G401.6 (cell line): ENCODE measurements around the gene CP.
"Not testable (repeated sequence)": the region's sequence is repeated elsewhere in the genome, so short reads cannot be mapped to it uniquely, and the experiment has no call there.

Experiments used
- FAIRE-seq: peaks from 2 replicates; lab custom pipeline; 2012; peaks lifted over from hg19 to GRCh38; lab: Jason Lieb, UNC

Gene CP

DNA sequence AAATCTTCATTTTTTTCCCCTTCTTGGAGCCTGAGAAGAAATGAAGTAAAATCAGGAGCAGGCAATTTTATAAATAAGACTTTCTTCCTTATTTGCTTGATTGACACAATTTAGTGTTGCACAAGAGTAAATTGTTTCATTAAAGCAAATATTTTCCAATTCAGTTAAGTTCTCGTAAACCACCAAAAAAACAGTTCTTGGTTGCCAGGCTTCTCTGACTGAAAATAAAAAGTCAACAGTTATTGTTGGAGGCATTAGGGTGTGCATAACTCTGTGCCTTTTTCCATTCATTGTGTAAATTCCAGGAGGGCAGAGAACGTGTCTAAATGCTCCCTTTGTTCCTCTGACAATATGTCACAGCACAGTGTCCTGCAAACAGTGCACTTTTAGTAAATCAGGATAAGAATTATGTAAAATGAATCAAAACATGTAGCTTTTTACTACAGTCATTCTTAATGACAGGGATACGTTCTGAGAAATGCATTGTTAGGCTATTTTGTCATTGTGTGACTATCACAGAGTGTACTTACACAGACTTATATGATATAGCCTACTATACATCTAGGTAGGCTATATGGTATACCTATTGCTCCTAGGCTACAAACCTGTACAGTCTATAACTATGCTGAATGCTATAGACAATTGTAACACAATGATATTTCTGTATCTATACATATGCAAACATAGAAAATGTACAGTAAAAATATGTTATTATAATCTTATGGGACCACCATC, at the start of gene CP:
Gene CP, minus strand, starts transcription at position 47 of the 735 bp plus-strand sequence. Its CDS starts 37 bp downstream, at position 10.
- peak; percentile 64 for FAIRE-seq

DNA sequence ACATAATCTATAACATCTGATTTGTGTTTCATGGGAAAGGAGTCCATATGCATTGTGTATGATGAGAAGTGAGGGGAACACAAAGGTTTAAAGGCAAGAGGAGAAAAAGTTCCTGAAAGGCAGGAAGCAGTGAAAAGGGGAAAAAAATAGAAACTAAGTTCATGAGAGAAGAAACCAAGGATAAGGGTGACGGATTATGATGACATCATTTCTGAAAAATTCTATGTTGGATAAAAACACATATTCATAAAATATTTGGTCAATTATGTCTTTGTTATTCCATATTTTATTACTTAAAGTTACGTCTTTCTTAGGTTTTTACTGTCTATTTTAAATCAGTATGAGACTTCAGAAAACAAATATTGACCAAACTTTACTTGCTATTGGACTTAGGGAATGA, 48.6 kb upstream of the CP start:
- peak; percentile 13 for FAIRE-seq

DNA sequence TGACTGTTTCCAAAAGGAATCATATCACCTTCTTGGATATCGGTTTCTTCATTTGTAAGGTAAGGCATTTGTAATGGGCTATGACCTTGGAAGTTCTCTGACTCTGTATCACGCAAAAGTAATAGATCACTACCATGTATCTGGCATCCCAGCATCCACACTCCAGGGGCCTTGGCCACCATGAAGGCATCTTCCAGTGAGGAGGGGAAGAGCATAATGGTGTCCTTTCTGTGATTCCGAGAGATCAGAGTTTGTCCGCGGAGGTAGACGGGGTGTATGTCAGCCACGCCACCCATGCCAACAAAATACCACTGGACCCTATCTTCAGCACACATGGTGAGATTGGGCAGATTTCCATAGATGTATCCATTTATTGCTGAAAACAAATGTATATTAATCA, 48.1 kb upstream of the CP start:
- no peak for FAIRE-seq

DNA sequence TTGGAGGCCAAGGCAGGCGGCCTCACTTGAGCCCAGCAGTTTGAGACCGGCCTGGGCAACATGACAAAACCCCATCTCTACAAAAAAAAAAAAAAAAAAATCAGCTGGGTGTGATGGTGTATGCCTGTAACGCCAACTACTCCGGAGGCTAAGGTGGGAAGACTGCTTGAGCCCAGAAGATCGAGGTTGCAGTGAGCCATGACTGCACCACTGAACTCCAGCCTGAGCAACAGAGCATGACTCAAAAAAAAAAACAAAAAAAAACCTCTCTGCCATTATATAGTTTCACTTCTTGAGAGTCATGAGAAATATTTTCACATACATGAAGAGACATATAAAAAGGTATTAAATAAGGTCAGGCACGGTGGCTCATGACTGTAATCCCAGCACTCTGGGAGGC, 45.9 kb upstream of the CP start:
- no peak for FAIRE-seq

DNA sequence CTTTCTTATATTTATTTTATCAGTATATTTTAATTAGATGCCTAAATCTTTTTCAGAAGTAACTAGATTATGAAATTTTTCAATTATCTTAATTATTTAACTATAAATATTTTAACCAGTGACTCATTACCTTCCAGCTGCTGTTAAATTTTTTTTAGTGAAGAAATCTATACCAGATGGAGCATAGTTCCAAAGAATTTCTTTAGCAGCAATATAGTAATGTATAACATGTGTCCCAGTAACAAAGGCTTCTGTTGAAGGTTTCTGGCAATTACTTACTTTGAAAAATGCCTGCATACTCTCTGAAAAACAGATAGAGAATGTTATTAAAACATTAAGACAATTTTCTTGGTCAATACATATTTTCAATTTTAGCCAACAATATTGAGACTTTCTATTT, 45.1 kb upstream of the CP start:
- peak; percentile 80 for FAIRE-seq

DNA sequence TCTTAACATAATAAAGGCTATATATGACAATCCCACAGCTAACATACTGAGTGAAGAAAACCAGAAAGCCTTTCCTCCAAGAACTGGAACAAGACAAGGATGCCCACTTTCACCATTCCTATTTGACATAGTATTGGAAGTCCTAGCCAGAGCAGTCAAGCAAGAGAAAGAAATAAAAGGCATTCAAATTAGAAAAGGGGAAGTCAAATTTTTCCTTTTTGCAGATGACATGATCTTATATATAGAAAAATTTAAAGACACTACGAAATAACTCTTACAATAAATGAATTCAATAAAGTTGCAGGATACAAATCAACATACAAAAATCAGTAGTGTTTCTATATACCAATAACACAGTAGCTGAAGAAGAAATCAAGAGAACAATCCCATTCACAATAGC, 42.2 kb upstream of the CP start:
- FAIRE-seq: peak; percentile 69

- FAIRE-seq: no peak
Observed at GRCh38 chr3:149258714-149259113, 37.1 kb upstream of the CP start.

DNA sequence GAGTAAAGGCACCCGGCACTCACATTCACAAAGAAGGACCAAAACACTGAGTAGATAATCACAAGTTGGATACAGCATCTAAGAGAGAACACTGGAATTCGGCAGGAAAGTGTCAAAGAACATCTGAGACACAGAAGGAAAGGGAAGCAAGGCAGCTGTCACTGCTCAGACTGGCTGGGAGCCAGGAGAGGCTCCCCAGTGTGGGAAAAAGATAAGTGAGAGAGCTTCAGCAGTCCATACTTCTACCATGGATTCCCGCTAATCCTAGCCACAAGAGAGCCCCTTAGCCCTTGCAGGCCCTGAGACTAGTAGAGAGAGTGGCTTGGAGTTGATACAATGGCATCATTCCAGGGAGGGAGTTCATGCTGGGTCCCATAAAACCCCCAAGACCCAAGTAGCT, 36.7 kb upstream of the CP start:
- no peak for FAIRE-seq

DNA sequence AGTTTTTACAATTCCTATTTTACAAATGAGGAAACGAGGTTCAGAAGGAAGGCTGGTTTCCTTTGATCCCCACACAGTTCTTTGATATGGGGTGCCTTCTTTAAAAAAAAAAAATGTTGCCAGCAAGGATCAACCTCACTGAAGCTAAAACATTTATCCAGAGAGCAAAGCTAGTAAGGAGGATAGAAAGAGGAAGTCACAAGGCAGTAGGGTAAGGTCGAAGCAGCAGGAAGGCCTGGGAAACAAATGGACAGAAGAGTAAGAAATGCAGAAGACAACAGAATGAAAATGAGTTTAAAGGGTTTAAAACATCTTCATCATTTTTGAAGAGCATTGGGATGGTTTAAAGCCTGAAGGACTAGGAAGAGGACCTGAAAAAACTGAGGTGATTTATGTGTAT, 30.6 kb upstream of the CP start:
- no peak for FAIRE-seq

GRCh38 chr3:149251186-149251585, 29.6 kb upstream of the CP start:
- FAIRE-seq: no peak

DNA sequence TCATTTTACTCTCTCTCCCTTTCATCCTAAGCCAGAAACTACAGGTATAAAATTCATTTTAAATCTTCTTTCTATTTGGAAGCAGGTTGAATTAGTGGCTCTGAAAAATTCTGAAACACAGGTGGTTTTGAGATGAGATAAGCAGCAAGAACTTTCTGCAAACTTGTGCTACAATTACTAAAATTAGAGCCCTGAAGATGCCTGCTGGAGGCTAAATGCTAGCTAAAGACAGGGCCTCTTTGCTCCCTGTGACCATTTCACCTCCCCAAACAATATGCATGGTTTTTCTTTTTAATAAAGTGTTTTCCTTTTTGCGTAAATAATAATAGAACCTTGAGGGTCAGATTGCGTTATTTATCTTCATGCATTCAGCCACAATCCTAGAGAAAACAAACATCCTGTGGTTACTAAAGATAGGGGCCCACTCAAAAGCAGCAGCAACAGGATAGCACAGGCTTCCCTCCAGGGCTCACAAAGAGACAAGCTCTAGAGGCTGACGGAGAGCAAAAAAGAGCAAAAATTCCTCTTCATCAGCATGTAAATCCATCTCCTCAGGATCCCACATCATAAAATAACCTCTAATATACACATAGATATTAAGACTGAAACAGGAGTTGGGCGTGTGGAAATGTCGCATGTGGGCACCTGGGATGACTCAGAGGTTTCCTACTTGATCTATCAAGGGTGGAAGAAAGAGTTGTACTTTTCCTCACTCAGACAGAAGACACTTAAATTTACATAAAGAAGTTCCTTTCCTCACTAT, 26.5 kb upstream of the CP start:
- no peak for FAIRE-seq

DNA sequence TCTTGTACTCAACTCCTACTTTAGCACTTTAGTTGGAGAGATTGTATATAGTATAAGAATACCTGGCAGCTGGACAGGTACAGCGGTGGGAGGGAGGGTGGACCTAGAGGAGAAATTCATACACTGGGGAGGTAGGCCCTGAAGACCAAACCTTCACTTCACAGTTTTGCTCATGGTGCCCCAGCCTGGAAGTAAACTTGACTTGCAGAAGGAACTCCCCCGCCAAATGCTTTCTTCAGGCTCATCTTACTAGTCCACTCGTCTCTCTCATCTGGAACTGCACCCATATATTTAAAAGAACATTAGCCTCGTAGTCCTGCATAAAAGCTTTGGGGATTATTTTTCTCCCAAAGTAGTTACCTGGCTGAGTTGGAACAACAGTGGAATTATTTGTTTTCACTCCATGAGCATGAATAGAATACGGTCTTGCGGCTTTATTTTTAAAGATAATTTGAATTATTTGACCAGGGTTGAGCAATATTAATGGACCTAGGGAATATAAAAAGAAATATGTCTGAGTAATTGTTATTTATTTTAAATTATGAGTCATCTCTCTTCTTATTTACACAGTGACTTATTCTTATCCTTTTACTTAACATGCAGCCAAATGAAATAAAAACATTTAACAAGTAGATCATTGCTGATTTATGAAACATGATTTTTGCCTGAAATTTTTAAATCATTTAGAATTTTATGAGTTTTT, 25.5 kb upstream of the CP start:
- peak; percentile 47 for FAIRE-seq

GRCh38 chr3:149245738-149246451, 24.3 kb upstream of the CP start:
- FAIRE-seq: no peak

GRCh38 chr3:149243540-149243939, 21.9 kb upstream of the CP start:
- no peak for FAIRE-seq

- FAIRE-seq: no peak
Observed at GRCh38 chr3:149239357-149239936, 17.8 kb upstream of the CP start.

DNA sequence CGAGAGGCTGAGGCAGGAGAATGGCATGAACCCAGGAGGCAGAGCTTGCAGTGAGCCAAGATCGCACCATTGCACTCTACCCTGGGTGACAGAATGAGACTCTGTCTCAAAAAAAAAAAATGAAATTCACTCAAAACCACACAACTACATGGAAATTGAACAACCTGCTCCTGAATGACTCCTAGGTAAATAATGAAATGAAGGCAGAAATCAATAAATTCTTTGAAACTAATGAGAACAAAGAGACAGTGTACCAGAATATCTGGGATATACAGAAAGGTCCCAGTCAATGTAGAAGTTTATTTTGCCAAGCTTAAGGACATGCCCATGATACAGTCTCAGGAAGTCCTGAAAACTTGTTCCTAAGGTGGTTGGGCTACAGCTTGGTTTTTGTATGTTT, 16.6 kb upstream of the CP start:
- not testable (repeated sequence) for FAIRE-seq

GRCh38 chr3:149235599-149236424, 14.2 kb upstream of the CP start:
- FAIRE-seq: no peak

- no peak for FAIRE-seq
Observed at GRCh38 chr3:149234671-149235245, 13.1 kb upstream of the CP start.

DNA sequence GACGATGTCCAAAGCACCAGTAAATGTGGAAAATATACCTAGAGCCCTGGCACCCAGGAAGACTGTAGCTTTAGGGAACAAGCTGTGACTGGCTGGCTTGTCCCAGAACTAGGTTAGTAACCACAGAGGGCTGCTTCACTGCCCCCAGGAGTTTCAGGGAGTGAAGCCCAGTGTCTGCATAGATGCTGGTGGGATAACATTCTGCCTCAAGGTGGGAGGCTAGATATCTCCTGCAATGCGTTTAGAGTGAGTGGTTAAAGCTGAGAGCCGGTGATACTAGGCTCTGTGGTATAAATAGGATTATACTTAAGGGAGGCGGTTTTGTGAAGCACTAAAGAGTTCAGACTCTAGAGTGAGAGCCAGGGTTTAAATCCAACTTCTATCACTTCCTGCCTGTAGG, 11.7 kb upstream of the CP start:
- no peak for FAIRE-seq

GRCh38 chr3:149231871-149232270, 10.2 kb upstream of the CP start:
- no peak for FAIRE-seq
